ENCODE data around the gene BMP5.

BMP5 gene

DNA sequence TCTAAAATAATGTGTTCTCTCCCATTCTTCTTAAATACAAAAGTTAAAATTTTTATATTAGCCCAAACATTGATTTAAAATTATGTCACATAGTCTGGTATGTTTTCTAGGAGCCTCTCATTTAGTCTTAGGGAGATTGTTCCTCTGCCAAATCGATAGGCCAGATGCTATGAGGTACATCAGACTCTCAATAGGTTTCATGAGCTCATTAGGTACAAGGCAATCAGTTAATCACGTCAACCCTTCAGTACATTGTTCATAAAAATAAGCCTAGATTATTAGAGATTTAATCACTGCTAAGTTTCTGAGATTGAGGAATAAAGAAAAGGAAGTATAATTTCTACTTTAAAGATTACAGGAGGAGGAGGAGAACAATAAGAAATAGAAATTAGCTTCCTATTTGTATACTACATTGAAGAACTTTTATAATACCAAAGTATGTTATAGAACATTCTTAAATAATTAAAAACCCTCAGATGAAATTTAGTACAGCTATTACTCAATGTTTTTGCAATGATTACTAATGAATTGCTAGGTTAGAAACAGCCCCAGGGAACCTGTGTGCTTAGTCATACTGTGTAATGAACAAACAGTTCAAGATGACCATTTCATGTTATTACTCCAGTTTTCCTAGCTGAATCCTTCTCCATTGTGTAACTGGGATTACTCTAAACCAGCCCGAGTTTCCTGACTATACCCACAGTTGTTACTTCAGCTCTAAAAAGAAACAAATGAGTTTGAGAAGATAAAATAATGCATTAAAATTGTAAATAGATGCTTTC is 117.0 kb downstream of the BMP5 start:
- Histone ChIP-seq H3K36me3 (ENCODE audit: insufficient read depth, low read length) (no peaks in the 10 kb centered on the region), H3K4me3 (ENCODE audit: low read length, poor library complexity, severe bottlenecking) (no peak overlapping the region), H3K79me2 (ENCODE audit: insufficient read depth, low read length) (no peaks in the 10 kb centered on the region), H3K9me3 (ENCODE audit: insufficient read depth, low read depth, low read length) (no peaks in the 10 kb centered on the region), H4K20me1 (ENCODE audit: insufficient read depth, low read length, poor library complexity, severe bottlenecking) (no peaks in the 10 kb centered on the region), H3F3A (ENCODE audit: low read depth) (no peaks in the 10 kb centered on the region), H2AFZ (ENCODE audit: low read length) (no peak overlapping the region), H3K4me2 (ENCODE audit: low read depth, low read length, poor library complexity, severe bottlenecking) (no peak overlapping the region), H3K9ac (ENCODE audit: low read depth, low read length, poor library complexity, severe bottlenecking) (no peak overlapping the region), H3K4me1 (ENCODE audit: insufficient read depth, low read length, poor library complexity, severe bottlenecking) (no peaks in the 10 kb centered on the region), H3K27me3 (ENCODE audit: insufficient read depth, low read length, poor library complexity, severe bottlenecking) (no peaks in the 10 kb centered on the region), H3K9me2 (replicated peaks; ENCODE audit: low read depth, low read length) (no peaks in the 10 kb centered on the region)
- TF ChIP-seq EZH2phosphoT487 (IDR thresholded peaks at IDR 0.05; ENCODE audit: borderline replicate concordance), result no peak
- TF ChIP-seq, protein P1, sequence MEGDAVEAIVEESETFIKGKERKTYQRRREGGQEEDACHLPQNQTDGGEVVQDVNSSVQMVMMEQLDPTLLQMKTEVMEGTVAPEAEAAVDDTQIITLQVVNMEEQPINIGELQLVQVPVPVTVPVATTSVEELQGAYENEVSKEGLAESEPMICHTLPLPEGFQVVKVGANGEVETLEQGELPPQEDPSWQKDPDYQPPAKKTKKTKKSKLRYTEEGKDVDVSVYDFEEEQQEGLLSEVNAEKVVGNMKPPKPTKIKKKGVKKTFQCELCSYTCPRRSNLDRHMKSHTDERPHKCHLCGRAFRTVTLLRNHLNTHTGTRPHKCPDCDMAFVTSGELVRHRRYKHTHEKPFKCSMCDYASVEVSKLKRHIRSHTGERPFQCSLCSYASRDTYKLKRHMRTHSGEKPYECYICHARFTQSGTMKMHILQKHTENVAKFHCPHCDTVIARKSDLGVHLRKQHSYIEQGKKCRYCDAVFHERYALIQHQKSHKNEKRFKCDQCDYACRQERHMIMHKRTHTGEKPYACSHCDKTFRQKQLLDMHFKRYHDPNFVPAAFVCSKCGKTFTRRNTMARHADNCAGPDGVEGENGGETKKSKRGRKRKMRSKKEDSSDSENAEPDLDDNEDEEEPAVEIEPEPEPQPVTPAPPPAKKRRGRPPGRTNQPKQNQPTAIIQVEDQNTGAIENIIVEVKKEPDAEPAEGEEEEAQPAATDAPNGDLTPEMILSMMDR (conservative IDR thresholded peaks at IDR 0.05; ENCODE audit: low read length), result no peak

DNA sequence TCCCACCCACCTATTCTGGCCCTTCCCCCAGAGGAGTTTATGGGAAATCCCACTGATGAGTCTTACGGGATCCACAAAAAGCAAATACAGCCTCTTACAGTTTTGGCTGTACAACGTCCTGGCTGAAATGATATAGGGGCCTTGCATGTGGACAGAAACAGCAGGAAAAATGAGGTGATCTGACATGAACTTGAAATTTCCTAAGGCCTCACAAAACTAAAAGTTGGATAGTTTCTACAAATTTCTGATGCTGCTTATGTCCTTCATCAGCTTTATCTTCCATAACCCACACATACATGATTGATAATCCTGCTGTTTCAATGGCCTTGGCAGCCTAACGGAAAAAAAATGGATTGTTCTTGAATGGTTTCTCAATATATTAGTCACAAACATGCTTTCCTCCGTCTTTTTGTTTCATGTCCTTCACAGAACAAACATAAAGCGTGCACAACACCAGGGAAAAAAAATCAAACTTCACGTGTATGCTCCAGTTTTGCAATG is 118.8 kb downstream of the BMP5 start:
- H3K9me3 ChIP-seq (ENCODE audit: insufficient read depth, low read depth, low read length), result no peaks in the 10 kb centered on the region
- H3K9ac ChIP-seq (ENCODE audit: low read depth, low read length, poor library complexity, severe bottlenecking), result no peak overlapping the region
- no peak for TF ChIP-seq EZH2phosphoT487 (IDR thresholded peaks at IDR 0.05; ENCODE audit: borderline replicate concordance)
- TF ChIP-seq, protein P1 (conservative IDR thresholded peaks at IDR 0.05; ENCODE audit: low read length), result no peak
- H3K4me2 ChIP-seq (ENCODE audit: low read depth, low read length, poor library complexity, severe bottlenecking), result no peak overlapping the region
- H3K9me2 ChIP-seq (replicated peaks; ENCODE audit: low read depth, low read length), result no peaks in the 10 kb centered on the region
- H3F3A ChIP-seq (ENCODE audit: low read depth), result no peaks in the 10 kb centered on the region
- H3K4me1 ChIP-seq (ENCODE audit: insufficient read depth, low read length, poor library complexity, severe bottlenecking), result no peaks in the 10 kb centered on the region
- no peaks in the 10 kb centered on the region for H4K20me1 ChIP-seq (ENCODE audit: insufficient read depth, low read length, poor library complexity, severe bottlenecking)
- H2AFZ ChIP-seq (ENCODE audit: low read length), result no peak overlapping the region
- H3K27me3 ChIP-seq (ENCODE audit: insufficient read depth, low read length, poor library complexity, severe bottlenecking), result no peaks in the 10 kb centered on the region
- H3K36me3 ChIP-seq (ENCODE audit: insufficient read depth, low read length), result no peaks in the 10 kb centered on the region
- H3K79me2 ChIP-seq (ENCODE audit: insufficient read depth, low read length), result no peaks in the 10 kb centered on the region
- H3K4me3 ChIP-seq (ENCODE audit: low read length, poor library complexity, severe bottlenecking), result no peak overlapping the region

DNA sequence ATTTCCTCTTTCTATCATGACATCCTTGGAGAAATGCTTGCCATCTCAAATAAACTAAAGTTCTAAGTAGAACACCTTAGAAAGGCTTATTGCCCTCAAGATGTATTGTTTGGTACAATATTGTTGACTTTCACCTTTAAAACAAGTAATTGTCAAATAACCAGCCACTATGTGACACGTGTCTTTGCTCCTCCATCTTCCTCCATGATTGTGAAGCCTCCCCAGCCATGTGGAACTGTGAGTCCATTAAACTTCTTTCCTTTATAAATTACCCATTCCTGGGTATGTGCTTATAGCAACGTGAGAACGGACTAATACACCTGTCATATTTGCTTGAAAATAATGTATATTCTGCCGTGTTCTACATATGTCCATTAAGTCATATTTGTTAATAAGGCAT is 126.5 kb downstream of the BMP5 start:
- Histone ChIP-seq H4K20me1 (ENCODE audit: insufficient read depth, low read length, poor library complexity, severe bottlenecking) (no peaks in the 10 kb centered on the region), H3K36me3 (ENCODE audit: insufficient read depth, low read length) (no peaks in the 10 kb centered on the region), H3F3A (ENCODE audit: low read depth) (no peaks in the 10 kb centered on the region), H3K4me2 (ENCODE audit: low read depth, low read length, poor library complexity, severe bottlenecking) (no peak overlapping the region), H3K4me1 (ENCODE audit: insufficient read depth, low read length, poor library complexity, severe bottlenecking) (no peaks in the 10 kb centered on the region), H3K9me2 (replicated peaks; ENCODE audit: low read depth, low read length) (no peaks in the 10 kb centered on the region), H3K27me3 (ENCODE audit: insufficient read depth, low read length, poor library complexity, severe bottlenecking) (no peaks in the 10 kb centered on the region), H3K4me3 (ENCODE audit: low read length, poor library complexity, severe bottlenecking) (no peak overlapping the region), H3K9ac (ENCODE audit: low read depth, low read length, poor library complexity, severe bottlenecking) (no peak overlapping the region), H2AFZ (ENCODE audit: low read length) (no peak overlapping the region), H3K9me3 (ENCODE audit: insufficient read depth, low read depth, low read length) (no peaks in the 10 kb centered on the region), H3K79me2 (ENCODE audit: insufficient read depth, low read length) (no peaks in the 10 kb centered on the region)
- TF ChIP-seq EZH2phosphoT487 (IDR thresholded peaks at IDR 0.05; ENCODE audit: borderline replicate concordance), result no peak
- TF ChIP-seq, protein P1 (conservative IDR thresholded peaks at IDR 0.05; ENCODE audit: low read length), result no peak
